ENCODE measurements around the gene FGF9.

- TF ChIP-seq, protein P1, sequence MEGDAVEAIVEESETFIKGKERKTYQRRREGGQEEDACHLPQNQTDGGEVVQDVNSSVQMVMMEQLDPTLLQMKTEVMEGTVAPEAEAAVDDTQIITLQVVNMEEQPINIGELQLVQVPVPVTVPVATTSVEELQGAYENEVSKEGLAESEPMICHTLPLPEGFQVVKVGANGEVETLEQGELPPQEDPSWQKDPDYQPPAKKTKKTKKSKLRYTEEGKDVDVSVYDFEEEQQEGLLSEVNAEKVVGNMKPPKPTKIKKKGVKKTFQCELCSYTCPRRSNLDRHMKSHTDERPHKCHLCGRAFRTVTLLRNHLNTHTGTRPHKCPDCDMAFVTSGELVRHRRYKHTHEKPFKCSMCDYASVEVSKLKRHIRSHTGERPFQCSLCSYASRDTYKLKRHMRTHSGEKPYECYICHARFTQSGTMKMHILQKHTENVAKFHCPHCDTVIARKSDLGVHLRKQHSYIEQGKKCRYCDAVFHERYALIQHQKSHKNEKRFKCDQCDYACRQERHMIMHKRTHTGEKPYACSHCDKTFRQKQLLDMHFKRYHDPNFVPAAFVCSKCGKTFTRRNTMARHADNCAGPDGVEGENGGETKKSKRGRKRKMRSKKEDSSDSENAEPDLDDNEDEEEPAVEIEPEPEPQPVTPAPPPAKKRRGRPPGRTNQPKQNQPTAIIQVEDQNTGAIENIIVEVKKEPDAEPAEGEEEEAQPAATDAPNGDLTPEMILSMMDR (IDR thresholded peaks at IDR 0.05) = no peak
- no peak for TF ChIP-seq POLR2A (IDR thresholded peaks at IDR 0.05)
- no peak for TF ChIP-seq POLR2AphosphoS5 (IDR thresholded peaks at IDR 0.05; ENCODE audit: insufficient read depth in 1 of 2, low read depth in 1 of 2)
Measured at GRCh38 chr13:21719463-21719862, 48.6 kb downstream of the FGF9 start.

Data from vagina (tissue), 2 donors.